Liver (tissue), 9 donors: ENCODE measurements around the gene GPR32. TPM values are rescaled to one million over a fixed set of nuclear protein-coding genes. Genes with fewer than 3 reads are reported as not detected.

Source experiments
- DNase-seq: peaks from one replicate; pipeline ENCODE4 v3.0.0-alpha.2; 2017; ENCODE audit warnings: low spot score
- H3K27ac ChIP-seq, 2 donors: one replicate each; pipeline ENCODE4 v1.7.0; 2013; ENCODE audit warnings: inconsistent platforms in 2 of 2, low read length in 2 of 2, control low read depth in 1 of 2, low read depth in 1 of 2, mild to moderate bottlenecking in 1 of 2
- H3K27me3 ChIP-seq, 4 donors: one replicate each; pipeline versions ENCODE4 v1.6.1 to v1.7.0; 2013; ENCODE audit warnings: low read length in 3 of 4, inconsistent platforms in 1 of 4, mild to moderate bottlenecking in 1 of 4, moderate library complexity in 1 of 4; ENCODE audit not compliant: control insufficient read depth in 4 of 4, insufficient read depth in 4 of 4
- H3K36me3 ChIP-seq, 4 donors: one replicate each; pipeline versions ENCODE4 v1.6.1 to v1.7.0; 2013; ENCODE audit warnings: low read length in 3 of 4, mild to moderate bottlenecking in 3 of 4, low read depth in 1 of 4, moderate library complexity in 1 of 4; ENCODE audit not compliant: control insufficient read depth in 4 of 4, insufficient read depth in 3 of 4
- H3K4me1 ChIP-seq, 4 donors: one replicate each; pipeline versions ENCODE4 v1.6.1 to v1.7.0; 2013; ENCODE audit warnings: low read length in 3 of 4, mild to moderate bottlenecking in 3 of 4, moderate library complexity in 1 of 4; ENCODE audit not compliant: control insufficient read depth in 4 of 4, insufficient read depth in 4 of 4
- H3K4me3 ChIP-seq, 3 donors: one replicate each; pipeline versions ENCODE4 v1.6.1 to v1.7.0; 2013; ENCODE audit warnings: low read length in 3 of 3, control low read depth in 1 of 3, low read depth in 1 of 3, mild to moderate bottlenecking in 1 of 3
- H3K9ac ChIP-seq, 2 donors: one replicate each; pipeline ENCODE4 v1.7.0; 2013; ENCODE audit warnings: low read length in 2 of 2, mild to moderate bottlenecking in 2 of 2, moderate library complexity in 2 of 2, control low read depth in 1 of 2, low read depth in 1 of 2
- H3K9me3 ChIP-seq, 4 donors: one replicate each; pipeline versions ENCODE4 v1.6.1 to v1.7.0; 2013; ENCODE audit warnings: low read length in 3 of 4; ENCODE audit not compliant: control insufficient read depth in 4 of 4
- EGR1 ChIP-seq, 2 donors: IDR thresholded peaks; 2 replicates each; pipeline ENCODE4 v1.6.1; 2016 to 2018; ENCODE audit warnings: antibody characterized with exemption in 2 of 2, low read depth in 2 of 2
- FOXA2 ChIP-seq: IDR thresholded peaks from 2 replicates; pipeline ENCODE4 v1.6.1; 2016; ENCODE audit warnings: antibody characterized with exemption
- GABPA ChIP-seq, 2 donors: IDR thresholded peaks in 1 of 2; conservative IDR thresholded peaks in 1 of 2; 2 replicates each; pipeline ENCODE4 v1.6.1; 2016; ENCODE audit warnings: antibody characterized with exemption in 2 of 2, mild to moderate bottlenecking in 1 of 2, moderate library complexity in 1 of 2
- HNF4A ChIP-seq, 2 donors: conservative IDR thresholded peaks; 2 replicates each; pipeline ENCODE4 v1.6.1; 2016; ENCODE audit warnings: antibody characterized with exemption in 2 of 2, mild to moderate bottlenecking in 2 of 2
- JUND ChIP-seq, 2 donors: IDR thresholded peaks; 2 replicates each; pipeline ENCODE4 v1.6.1; 2016; ENCODE audit warnings: antibody characterized with exemption in 2 of 2
- NR2F2 ChIP-seq: IDR thresholded peaks from 2 replicates; pipeline ENCODE4 v1.6.1; 2016; ENCODE audit warnings: antibody characterized with exemption
- RAD21 ChIP-seq, 2 donors: IDR thresholded peaks; 2 replicates each; pipeline ENCODE4 v1.6.1; 2016; ENCODE audit warnings: antibody characterized with exemption in 2 of 2, mild to moderate bottlenecking in 2 of 2
- RXRA ChIP-seq, 2 donors: IDR thresholded peaks; 2 replicates each; pipeline ENCODE4 v1.6.1; 2017 to 2018; ENCODE audit warnings: antibody characterized with exemption in 2 of 2, mild to moderate bottlenecking in 1 of 2
- SP1 ChIP-seq: IDR thresholded peaks from 2 replicates; pipeline ENCODE4 v1.6.1; 2018; ENCODE audit warnings: antibody characterized with exemption, mild to moderate bottlenecking
- TAF1 ChIP-seq: conservative IDR thresholded peaks from 2 replicates; pipeline ENCODE4 v1.6.1; 2016; ENCODE audit warnings: antibody characterized with exemption, mild to moderate bottlenecking
- YY1 ChIP-seq: IDR thresholded peaks from 2 replicates; pipeline ENCODE4 v1.6.1; 2016; ENCODE audit warnings: antibody characterized with exemption, mild to moderate bottlenecking
- WGBS: extraction: QIAGEN DNeasy Blood & Tissue Kit; methylation state at CpG from one replicate; pipeline ENCODE4 v1.1.7; 2013; 5-methylcytosine and 5-hydroxymethylcytosine counted together
- polyA plus RNA-seq, 2 donors: library from polyadenylated mRNA; stranded (reverse) in 1 of 2; unstranded in 1 of 2; fragments of 200-250 nt in 1 of 2; fragments of >200 nt in 1 of 2; fragmentation: Nextera tagmentation in 1 of 2; extraction: Ambion mirVana in 1 of 2; gene quantifications; one replicate each; pipeline versions ENCODE4 v1.2.1 to v1.2.3, GENCODE V29; 2013 to 2015
- total RNA-seq, 2 donors: library from RNA; depleted of rRNA; stranded (reverse); fragments of >200 nt; gene quantifications; one replicate each; pipeline ENCODE4 v1.2.3, GENCODE V29; 2014
- TF ChIP-seq, protein P1 (sequence below): IDR thresholded peaks from 2 replicates; pipeline ENCODE4 v1.6.1; 2016; ENCODE audit warnings: antibody characterized with exemption
- TF ChIP-seq, protein P2 (sequence below): IDR thresholded peaks from 2 replicates; pipeline ENCODE4 v1.6.1; 2016; ENCODE audit warnings: antibody characterized with exemption
- TF ChIP-seq, protein P3 (sequence below): IDR thresholded peaks from 2 replicates; pipeline ENCODE4 v1.6.1; 2016; ENCODE audit warnings: antibody characterized with exemption
- TF ChIP-seq, protein P4 (sequence below): IDR thresholded peaks from 2 replicates; pipeline ENCODE4 v1.6.1; 2016; ENCODE audit warnings: antibody characterized with exemption, mild to moderate bottlenecking
- TF ChIP-seq, protein P5 (sequence below): fragments of 150-350 bp; IDR thresholded peaks from 2 replicates; pipeline ENCODE4 v1.5.1; 2017; ENCODE audit warnings: improper control_type of control experiment, low read depth, low read length; ENCODE audit not compliant: missing input control
- donor health status: healthy.
- donor health status: healthy.
- donor health status: healthy.
- donor health status: healthy.
- donor health status: healthy.

Gene GPR32
- total and polyA plus RNA-seq, 4 donors: not detected

DNA sequence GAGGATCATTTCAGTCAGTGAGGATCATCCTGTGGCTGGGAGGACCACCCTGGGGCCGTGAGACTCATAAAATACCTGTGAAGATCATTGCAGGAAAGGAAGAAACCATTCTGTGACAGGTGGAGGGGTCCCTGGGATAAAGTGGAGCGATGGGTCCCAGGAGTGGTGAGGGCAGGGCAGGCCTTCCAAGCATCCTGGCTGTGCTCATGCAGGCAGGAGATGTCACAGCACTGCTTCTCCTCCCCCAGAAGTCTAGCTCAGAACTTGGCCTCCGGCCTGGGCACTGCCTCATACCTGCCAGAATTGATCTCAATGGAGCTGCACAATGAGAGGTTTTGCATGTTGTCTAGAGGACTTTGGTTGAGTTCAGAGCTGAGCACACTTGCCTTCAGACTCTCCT, 42.2 kb downstream of the GPR32 start:
- no peaks in the 10 kb centered on the region for H3K4me1 ChIP-seq
- H3K27ac ChIP-seq: no peak overlapping the region
- no peaks in the 10 kb centered on the region for H3K36me3 ChIP-seq
- H3K9me3 ChIP-seq: no peaks in the 10 kb centered on the region
- DNase-seq: no peak
- peaks cover 0 to 5% (median 2%) of the 10 kb centered on the region in 4 donors for H3K27me3 ChIP-seq
- WGBS: 62% methylated on average over 3 of the region's 3 CpGs
- H3K9ac ChIP-seq: no peak overlapping the region
- no peak for TF ChIP-seq TAF1
- TF ChIP-seq, protein P1, sequence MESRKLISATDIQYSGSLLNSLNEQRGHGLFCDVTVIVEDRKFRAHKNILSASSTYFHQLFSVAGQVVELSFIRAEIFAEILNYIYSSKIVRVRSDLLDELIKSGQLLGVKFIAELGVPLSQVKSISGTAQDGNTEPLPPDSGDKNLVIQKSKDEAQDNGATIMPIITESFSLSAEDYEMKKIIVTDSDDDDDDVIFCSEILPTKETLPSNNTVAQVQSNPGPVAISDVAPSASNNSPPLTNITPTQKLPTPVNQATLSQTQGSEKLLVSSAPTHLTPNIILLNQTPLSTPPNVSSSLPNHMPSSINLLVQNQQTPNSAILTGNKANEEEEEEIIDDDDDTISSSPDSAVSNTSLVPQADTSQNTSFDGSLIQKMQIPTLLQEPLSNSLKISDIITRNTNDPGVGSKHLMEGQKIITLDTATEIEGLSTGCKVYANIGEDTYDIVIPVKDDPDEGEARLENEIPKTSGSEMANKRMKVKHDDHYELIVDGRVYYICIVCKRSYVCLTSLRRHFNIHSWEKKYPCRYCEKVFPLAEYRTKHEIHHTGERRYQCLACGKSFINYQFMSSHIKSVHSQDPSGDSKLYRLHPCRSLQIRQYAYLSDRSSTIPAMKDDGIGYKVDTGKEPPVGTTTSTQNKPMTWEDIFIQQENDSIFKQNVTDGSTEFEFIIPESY: no peak
- TF ChIP-seq FOXA2: no peak
- TF ChIP-seq NR2F2: no peak
- no peak for TF ChIP-seq SP1
- TF ChIP-seq RAD21 (IDR thresholded peaks at IDR 0.05): no peak
- no peak for TF ChIP-seq RXRA (IDR thresholded peaks at IDR 0.05)
- TF ChIP-seq EGR1 (IDR thresholded peaks at IDR 0.05; ENCODE audit: low read depth in 2 of 2): no peak
- TF ChIP-seq GABPA (IDR thresholded peaks at IDR 0.05 in 1 of 2, conservative IDR thresholded peaks at IDR 0.05 in 1 of 2): no peak
- no peak for TF ChIP-seq YY1
- no peak for TF ChIP-seq HNF4A (conservative IDR thresholded peaks at IDR 0.05)
- no peak for TF ChIP-seq JUND (IDR thresholded peaks at IDR 0.05)
- TF ChIP-seq, protein P2, sequence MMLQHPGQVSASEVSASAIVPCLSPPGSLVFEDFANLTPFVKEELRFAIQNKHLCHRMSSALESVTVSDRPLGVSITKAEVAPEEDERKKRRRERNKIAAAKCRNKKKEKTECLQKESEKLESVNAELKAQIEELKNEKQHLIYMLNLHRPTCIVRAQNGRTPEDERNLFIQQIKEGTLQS: no peak
- TF ChIP-seq, protein P3, sequence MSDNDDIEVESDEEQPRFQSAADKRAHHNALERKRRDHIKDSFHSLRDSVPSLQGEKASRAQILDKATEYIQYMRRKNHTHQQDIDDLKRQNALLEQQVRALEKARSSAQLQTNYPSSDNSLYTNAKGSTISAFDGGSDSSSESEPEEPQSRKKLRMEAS: no peak
- TF ChIP-seq, protein P4, sequence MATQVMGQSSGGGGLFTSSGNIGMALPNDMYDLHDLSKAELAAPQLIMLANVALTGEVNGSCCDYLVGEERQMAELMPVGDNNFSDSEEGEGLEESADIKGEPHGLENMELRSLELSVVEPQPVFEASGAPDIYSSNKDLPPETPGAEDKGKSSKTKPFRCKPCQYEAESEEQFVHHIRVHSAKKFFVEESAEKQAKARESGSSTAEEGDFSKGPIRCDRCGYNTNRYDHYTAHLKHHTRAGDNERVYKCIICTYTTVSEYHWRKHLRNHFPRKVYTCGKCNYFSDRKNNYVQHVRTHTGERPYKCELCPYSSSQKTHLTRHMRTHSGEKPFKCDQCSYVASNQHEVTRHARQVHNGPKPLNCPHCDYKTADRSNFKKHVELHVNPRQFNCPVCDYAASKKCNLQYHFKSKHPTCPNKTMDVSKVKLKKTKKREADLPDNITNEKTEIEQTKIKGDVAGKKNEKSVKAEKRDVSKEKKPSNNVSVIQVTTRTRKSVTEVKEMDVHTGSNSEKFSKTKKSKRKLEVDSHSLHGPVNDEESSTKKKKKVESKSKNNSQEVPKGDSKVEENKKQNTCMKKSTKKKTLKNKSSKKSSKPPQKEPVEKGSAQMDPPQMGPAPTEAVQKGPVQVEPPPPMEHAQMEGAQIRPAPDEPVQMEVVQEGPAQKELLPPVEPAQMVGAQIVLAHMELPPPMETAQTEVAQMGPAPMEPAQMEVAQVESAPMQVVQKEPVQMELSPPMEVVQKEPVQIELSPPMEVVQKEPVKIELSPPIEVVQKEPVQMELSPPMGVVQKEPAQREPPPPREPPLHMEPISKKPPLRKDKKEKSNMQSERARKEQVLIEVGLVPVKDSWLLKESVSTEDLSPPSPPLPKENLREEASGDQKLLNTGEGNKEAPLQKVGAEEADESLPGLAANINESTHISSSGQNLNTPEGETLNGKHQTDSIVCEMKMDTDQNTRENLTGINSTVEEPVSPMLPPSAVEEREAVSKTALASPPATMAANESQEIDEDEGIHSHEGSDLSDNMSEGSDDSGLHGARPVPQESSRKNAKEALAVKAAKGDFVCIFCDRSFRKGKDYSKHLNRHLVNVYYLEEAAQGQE: no peak
- TF ChIP-seq, protein P5, sequence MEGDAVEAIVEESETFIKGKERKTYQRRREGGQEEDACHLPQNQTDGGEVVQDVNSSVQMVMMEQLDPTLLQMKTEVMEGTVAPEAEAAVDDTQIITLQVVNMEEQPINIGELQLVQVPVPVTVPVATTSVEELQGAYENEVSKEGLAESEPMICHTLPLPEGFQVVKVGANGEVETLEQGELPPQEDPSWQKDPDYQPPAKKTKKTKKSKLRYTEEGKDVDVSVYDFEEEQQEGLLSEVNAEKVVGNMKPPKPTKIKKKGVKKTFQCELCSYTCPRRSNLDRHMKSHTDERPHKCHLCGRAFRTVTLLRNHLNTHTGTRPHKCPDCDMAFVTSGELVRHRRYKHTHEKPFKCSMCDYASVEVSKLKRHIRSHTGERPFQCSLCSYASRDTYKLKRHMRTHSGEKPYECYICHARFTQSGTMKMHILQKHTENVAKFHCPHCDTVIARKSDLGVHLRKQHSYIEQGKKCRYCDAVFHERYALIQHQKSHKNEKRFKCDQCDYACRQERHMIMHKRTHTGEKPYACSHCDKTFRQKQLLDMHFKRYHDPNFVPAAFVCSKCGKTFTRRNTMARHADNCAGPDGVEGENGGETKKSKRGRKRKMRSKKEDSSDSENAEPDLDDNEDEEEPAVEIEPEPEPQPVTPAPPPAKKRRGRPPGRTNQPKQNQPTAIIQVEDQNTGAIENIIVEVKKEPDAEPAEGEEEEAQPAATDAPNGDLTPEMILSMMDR: no peak
- no peak overlapping the region for H3K4me3 ChIP-seq

DNA sequence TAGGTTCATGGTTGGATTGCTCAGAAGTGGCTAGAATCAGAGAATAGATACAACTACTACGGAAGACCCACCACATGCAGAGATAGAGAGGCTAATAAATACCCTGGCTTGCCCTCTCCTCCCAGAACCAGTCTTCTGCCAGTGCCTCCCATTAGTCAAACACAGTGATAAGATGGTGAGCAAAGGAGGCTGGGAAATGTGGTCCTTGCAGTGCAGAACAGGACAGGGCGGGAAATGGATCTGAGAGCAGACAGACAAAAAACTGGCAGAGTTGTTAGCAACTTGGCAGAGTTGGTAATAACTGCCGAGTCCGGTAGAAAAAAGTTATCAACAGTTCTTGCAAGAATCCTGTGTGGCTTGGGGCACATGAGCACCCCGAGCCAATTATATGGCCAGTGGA, 44.6 kb downstream of the GPR32 start:
- H3K36me3 ChIP-seq: no peaks in the 10 kb centered on the region
- no peak overlapping the region for H3K4me3 ChIP-seq
- no peak overlapping the region for H3K27ac ChIP-seq
- H3K27me3 ChIP-seq: peaks cover 0 to 18% (median 12%) of the 10 kb centered on the region in 4 donors
- WGBS: 80% methylated on average over 5 of the region's 5 CpGs
- H3K9ac ChIP-seq: no peak overlapping the region
- H3K9me3 ChIP-seq: no peaks in the 10 kb centered on the region
- DNase-seq: no peak
- no peaks in the 10 kb centered on the region for H3K4me1 ChIP-seq
- no peak for TF ChIP-seq SP1
- TF ChIP-seq RAD21 (IDR thresholded peaks at IDR 0.05): no peak
- TF ChIP-seq, protein P3: no peak
- no peak for TF ChIP-seq TAF1
- TF ChIP-seq EGR1 (IDR thresholded peaks at IDR 0.05; ENCODE audit: low read depth in 2 of 2): no peak
- TF ChIP-seq RXRA (IDR thresholded peaks at IDR 0.05): no peak
- TF ChIP-seq, protein P2: no peak
- TF ChIP-seq, protein P5: no peak
- TF ChIP-seq, protein P4: no peak
- no peak for TF ChIP-seq NR2F2
- no peak for TF ChIP-seq GABPA (IDR thresholded peaks at IDR 0.05 in 1 of 2, conservative IDR thresholded peaks at IDR 0.05 in 1 of 2)
